H9 (cell line): Measurements from ENCODE around the gene GRIK4. TPM values are rescaled to one million over a fixed set of nuclear protein-coding genes. Genes with fewer than 3 reads are reported as not detected.

ENCODE experiments used
- DNase-seq: peaks from one replicate; pipeline ENCODE4 v3.0.0-alpha.2; 2017
- H2AFZ ChIP-seq: one replicate; pipeline ENCODE4 v1.6.1; 2013; ENCODE audit warnings: mild to moderate bottlenecking, low read length, control low read depth, moderate library complexity
- H2AK5ac ChIP-seq: 2 replicates; pipeline ENCODE4 v1.6.1; 2013; ENCODE audit warnings: low read length, control low read depth, mixed read lengths; ENCODE audit not compliant: insufficient read length
- H2BK120ac ChIP-seq: one replicate; pipeline ENCODE4 v1.6.1; 2013; ENCODE audit warnings: low read depth, mild to moderate bottlenecking, low read length, control low read depth, inconsistent platforms; ENCODE audit not compliant: poor library complexity, severe bottlenecking
- H2BK12ac ChIP-seq: 2 replicates; pipeline ENCODE4 v1.6.1; 2013; ENCODE audit warnings: low read length, control low read depth, mixed read lengths, low read depth; ENCODE audit not compliant: insufficient read length
- H2BK15ac ChIP-seq: 2 replicates; pipeline ENCODE4 v1.6.1; 2013; ENCODE audit warnings: low read depth, low read length, control low read depth
- H2BK20ac ChIP-seq: one replicate; pipeline ENCODE4 v1.6.1; 2013; ENCODE audit warnings: low read depth, mild to moderate bottlenecking, low read length, control low read depth, inconsistent platforms; ENCODE audit not compliant: poor library complexity, severe bottlenecking
- H2BK5ac ChIP-seq: 2 replicates; pipeline ENCODE4 v1.6.1; 2013; ENCODE audit warnings: low read length, control low read depth, mixed read lengths; ENCODE audit not compliant: insufficient read length
- H3K14ac ChIP-seq: 2 replicates; pipeline ENCODE4 v1.6.1; 2013; ENCODE audit warnings: low read length, control low read depth; ENCODE audit not compliant: insufficient read depth
- H3K18ac ChIP-seq: 2 replicates; pipeline ENCODE4 v1.6.1; 2013; ENCODE audit warnings: low read depth, mild to moderate bottlenecking, mixed read lengths, low read length, control low read depth; ENCODE audit not compliant: insufficient read length
- H3K23ac ChIP-seq: 2 replicates; pipeline ENCODE4 v1.6.1; 2013; ENCODE audit warnings: low read length, control low read depth, mixed read lengths, low read depth; ENCODE audit not compliant: insufficient read length
- H3K23me2 ChIP-seq: 2 replicates; pipeline ENCODE4 v1.6.1; 2013; ENCODE audit warnings: low read depth, mild to moderate bottlenecking, mixed read lengths, low read length, control low read depth; ENCODE audit not compliant: insufficient read length, poor library complexity, severe bottlenecking
- H3K27ac ChIP-seq: 2 replicates; pipeline ENCODE4 v1.5.1; 2013; ENCODE audit warnings: low read length, control low read depth, mixed read lengths, low read depth; ENCODE audit not compliant: insufficient read length
- H3K27me3 ChIP-seq: 2 replicates; pipeline ENCODE4 v1.6.1; 2013; ENCODE audit warnings: low read length, control low read depth, inconsistent platforms; ENCODE audit not compliant: insufficient read depth
- H3K4ac ChIP-seq: 2 replicates; pipeline ENCODE4 v1.6.1; 2013; ENCODE audit warnings: low read depth, mild to moderate bottlenecking, control low read depth, inconsistent platforms, low read length, moderate library complexity
- H3K4me1 ChIP-seq: 2 replicates; pipeline ENCODE4 v1.6.1; 2013; ENCODE audit warnings: low read length, control low read depth, inconsistent platforms; ENCODE audit not compliant: insufficient read depth
- H3K4me2 ChIP-seq: 2 replicates; pipeline ENCODE4 v1.6.1; 2013; ENCODE audit warnings: low read length, control low read depth, mixed read lengths; ENCODE audit not compliant: insufficient read length, insufficient read depth
- H3K56ac ChIP-seq: 2 replicates; pipeline ENCODE4 v1.6.1; 2013; ENCODE audit warnings: low read depth, mild to moderate bottlenecking, mixed read lengths, low read length, control low read depth; ENCODE audit not compliant: insufficient read length
- H3K79me1 ChIP-seq: 2 replicates; pipeline ENCODE4 v1.6.1; 2013; ENCODE audit warnings: low read depth, mild to moderate bottlenecking, moderate library complexity, low read length, control low read depth, inconsistent platforms; ENCODE audit not compliant: insufficient read depth, poor library complexity, severe bottlenecking
- H3K79me2 ChIP-seq: 2 replicates; pipeline ENCODE4 v1.6.1; 2013; ENCODE audit warnings: low read length, control low read depth, inconsistent platforms; ENCODE audit not compliant: insufficient read depth
- H3K9ac ChIP-seq: 2 replicates; pipeline ENCODE4 v1.6.1; 2013; ENCODE audit warnings: low read length, control low read depth, mixed read lengths; ENCODE audit not compliant: insufficient read length; ENCODE audit errors: extremely low read depth
- H3K9me3 ChIP-seq: one replicate; pipeline ENCODE4 v1.6.1; 2013; ENCODE audit warnings: low read depth, low read length, inconsistent platforms; ENCODE audit not compliant: control insufficient read depth
- H3T11ph ChIP-seq: one replicate; pipeline ENCODE4 v1.6.1; 2013; ENCODE audit warnings: mild to moderate bottlenecking, low read length, control low read depth, inconsistent platforms
- H4K20me1 ChIP-seq: one replicate; pipeline ENCODE4 v1.6.1; 2013; ENCODE audit not compliant: control insufficient read depth, insufficient read length, insufficient read depth
- H4K5ac ChIP-seq: 2 replicates; pipeline ENCODE4 v1.6.1; 2013; ENCODE audit warnings: low read depth, mild to moderate bottlenecking, mixed read lengths, low read length, control low read depth; ENCODE audit not compliant: insufficient read length
- H4K8ac ChIP-seq: replicated peaks from 2 replicates; pipeline ENCODE4 v1.6.1; 2013; ENCODE audit warnings: low read length, control low read depth, mixed read lengths, low read depth; ENCODE audit not compliant: insufficient read length
- H4K91ac ChIP-seq: 2 replicates; pipeline ENCODE4 v1.6.1; 2013; ENCODE audit warnings: low read depth, mild to moderate bottlenecking, moderate library complexity, mixed read lengths, low read length, control low read depth; ENCODE audit not compliant: insufficient read length
- H3K27ac Mint-ChIP-seq, 3 experiments: 2 replicates in 2 of 3; 3 replicates in 1 of 3; pipeline ENCODE4 v1.8.0; 2020 to 2021; ENCODE audit warnings: mixed read lengths in 3 of 3, mild to moderate bottlenecking in 1 of 3, moderate library complexity in 1 of 3
- H3K27me3 Mint-ChIP-seq: 2 replicates; pipeline ENCODE4 v1.8.0; 2021; ENCODE audit warnings: low read depth, mild to moderate bottlenecking, moderate library complexity, mixed read lengths
- H3K36me3 Mint-ChIP-seq, 3 experiments: 2 replicates in 2 of 3; 3 replicates in 1 of 3; pipeline ENCODE4 v1.8.0; 2020 to 2021; ENCODE audit warnings: low read depth in 3 of 3, mixed read lengths in 3 of 3; ENCODE audit not compliant: insufficient read depth in 1 of 3
- H3K4me1 Mint-ChIP-seq, 2 experiments: 2 replicates each; pipeline ENCODE4 v1.8.0; 2020; ENCODE audit warnings: mixed read lengths in 2 of 2
- H3K4me3 Mint-ChIP-seq, 2 experiments: 2 replicates in 1 of 2; 3 replicates in 1 of 2; pipeline ENCODE4 v1.8.0; 2020 to 2021; ENCODE audit warnings: mild to moderate bottlenecking in 2 of 2, mixed read lengths in 2 of 2, moderate library complexity in 1 of 2
- H3K9me3 Mint-ChIP-seq, 2 experiments: 2 replicates in 1 of 2; 3 replicates in 1 of 2; pipeline ENCODE4 v1.8.0; 2020; ENCODE audit warnings: mild to moderate bottlenecking in 2 of 2, mixed read lengths in 2 of 2, moderate library complexity in 1 of 2
- WGBS: extraction: QIAGEN DNeasy Blood & Tissue Kit; methylation state at CpG from one replicate; pipeline ENCODE4 v1.1.7; 2013; ENCODE audit warnings: missing lambda C conversion rate, low lambda C conversion rate, mixed read lengths; ENCODE audit not compliant: insufficient read length; ENCODE audit errors: extremely low coverage; 5-methylcytosine and 5-hydroxymethylcytosine counted together
- total RNA-seq: library from RNA; stranded (reverse); gene quantifications from 2 replicates; pipeline ENCODE4 v1.2.1, GENCODE V29; 2021
- TF ChIP-seq, protein P1 (sequence below): fragments of 200-600 bp; sonication (generic); conservative IDR thresholded peaks from 3 replicates; pipeline ENCODE4 v1.8.0; 2021; ENCODE audit warnings: antibody characterized with exemption, mild to moderate bottlenecking

The GRIK4 gene
- total RNA-seq, 1 experiment from 2014 or later: 2.3 TPM

DNA sequence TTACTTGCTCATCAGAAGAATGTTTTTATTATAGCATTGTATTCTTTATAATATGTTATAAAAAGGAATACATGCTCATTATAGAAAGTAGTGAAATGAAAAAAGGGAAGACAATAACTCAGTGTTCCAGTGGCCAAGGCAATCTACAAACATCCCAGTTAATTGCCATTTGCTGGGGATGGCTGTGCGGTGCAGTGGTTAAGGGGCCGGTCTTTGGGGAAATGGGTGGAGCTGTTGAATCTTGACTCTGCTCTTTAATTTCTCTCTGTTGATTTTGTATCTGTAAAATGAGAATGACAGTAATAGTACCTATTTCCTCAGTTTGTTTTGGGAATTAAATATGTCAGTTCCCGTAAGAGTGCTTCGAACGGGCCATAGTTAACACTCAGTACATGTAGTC lies 299.7 kb downstream of the GRIK4 start:
- TF ChIP-seq, protein P1, sequence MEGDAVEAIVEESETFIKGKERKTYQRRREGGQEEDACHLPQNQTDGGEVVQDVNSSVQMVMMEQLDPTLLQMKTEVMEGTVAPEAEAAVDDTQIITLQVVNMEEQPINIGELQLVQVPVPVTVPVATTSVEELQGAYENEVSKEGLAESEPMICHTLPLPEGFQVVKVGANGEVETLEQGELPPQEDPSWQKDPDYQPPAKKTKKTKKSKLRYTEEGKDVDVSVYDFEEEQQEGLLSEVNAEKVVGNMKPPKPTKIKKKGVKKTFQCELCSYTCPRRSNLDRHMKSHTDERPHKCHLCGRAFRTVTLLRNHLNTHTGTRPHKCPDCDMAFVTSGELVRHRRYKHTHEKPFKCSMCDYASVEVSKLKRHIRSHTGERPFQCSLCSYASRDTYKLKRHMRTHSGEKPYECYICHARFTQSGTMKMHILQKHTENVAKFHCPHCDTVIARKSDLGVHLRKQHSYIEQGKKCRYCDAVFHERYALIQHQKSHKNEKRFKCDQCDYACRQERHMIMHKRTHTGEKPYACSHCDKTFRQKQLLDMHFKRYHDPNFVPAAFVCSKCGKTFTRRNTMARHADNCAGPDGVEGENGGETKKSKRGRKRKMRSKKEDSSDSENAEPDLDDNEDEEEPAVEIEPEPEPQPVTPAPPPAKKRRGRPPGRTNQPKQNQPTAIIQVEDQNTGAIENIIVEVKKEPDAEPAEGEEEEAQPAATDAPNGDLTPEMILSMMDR: no peak
- H3K23me2 ChIP-seq: no peaks in the 10 kb centered on the region
- H2BK20ac ChIP-seq: no peak overlapping the region
- no peak overlapping the region for H3K4ac ChIP-seq
- no peak overlapping the region for H2BK12ac ChIP-seq
- H3K14ac ChIP-seq: no peak overlapping the region
- Mint-ChIP-seq H3K4me3 (no peak overlapping the region), H3K36me3 (no peaks in the 10 kb centered on the region), H3K9me3 (no peaks in the 10 kb centered on the region), H3K27me3 (peaks cover 2% of the 10 kb centered on the region), H3K4me1 (peaks cover 16 to 26% of the 10 kb centered on the region in 2 experiments), H3K27ac (no peak overlapping the region)
- no peak for DNase-seq
- no peaks in the 10 kb centered on the region for H3K9me3 ChIP-seq
- no peak overlapping the region for H3T11ph ChIP-seq
- no peaks in the 10 kb centered on the region for H3K27me3 ChIP-seq
- no peak overlapping the region for H3K23ac ChIP-seq
- no peak overlapping the region for H3K4me2 ChIP-seq
- peaks cover 5% of the 10 kb centered on the region; the same call in 1 of the 2 replicates for H3K4me1 ChIP-seq
- H4K8ac ChIP-seq: no peak overlapping the region
- no peaks in the 10 kb centered on the region for H3K79me1 ChIP-seq
- H4K5ac ChIP-seq: no peak overlapping the region
- H2AK5ac ChIP-seq: no peak overlapping the region
- no peak overlapping the region for H3K56ac ChIP-seq
- H2BK5ac ChIP-seq: no peak overlapping the region
- H3K27ac ChIP-seq: no peak overlapping the region
- H2BK120ac ChIP-seq: no peak overlapping the region
- no peak overlapping the region for H3K9ac ChIP-seq
- no peaks in the 10 kb centered on the region for H3K79me2 ChIP-seq
- H3K18ac ChIP-seq: no peak overlapping the region
- H2AFZ ChIP-seq: no peak overlapping the region
- H4K20me1 ChIP-seq: peaks cover 3% of the 10 kb centered on the region
- WGBS: no CpG with 5 or more reads among the region's 5 CpGs
- H2BK15ac ChIP-seq: no peak overlapping the region
- H4K91ac ChIP-seq: no peak overlapping the region
